H1 (cell line): ENCODE measurements around the gene DNAL4. TPM values are rescaled to one million over a fixed set of nuclear protein-coding genes. Genes with fewer than 3 reads are reported as not detected.

Source experiments
- ASH2L ChIP-seq: fragments of 200-600, 300-600 bp; sonication (generic); IDR thresholded peaks from one replicate; pipeline ENCODE4 v1.7.1; 2017; ENCODE audit warnings: low read length
- CHD7 ChIP-seq: fragments of 300-600 bp; sonication (generic); IDR thresholded peaks from 2 replicates; pipeline ENCODE4 v1.7.1; 2012; ENCODE audit warnings: low read length, moderate library complexity, mild to moderate bottlenecking, inconsistent platforms; ENCODE audit not compliant: insufficient replicate concordance
- CTBP2 ChIP-seq: IDR thresholded peaks from 2 replicates; pipeline ENCODE4 v1.7.0; 2011; ENCODE audit warnings: borderline replicate concordance, mild to moderate bottlenecking, moderate library complexity, mixed read lengths, low read length; ENCODE audit not compliant: insufficient read depth, insufficient read length
- SP2 ChIP-seq: IDR thresholded peaks from 2 replicates; pipeline ENCODE4 v1.6.1; 2012; ENCODE audit warnings: mild to moderate bottlenecking, low read length, inconsistent platforms
- polyA plus RNA-seq, 7 experiments: library from polyadenylated mRNA; depleted of rRNA in 3 of 7; stranded (reverse) in 5 of 7; unstranded in 2 of 7; fragments of >200 nt in 5 of 7; fragments of 200-250 nt in 2 of 7; gene quantifications; 1 replicate in 5 of 7; 2 replicates in 1 of 7; 4 replicates in 1 of 7; pipeline versions ENCODE4 v1.2.1 to v1.2.3, GENCODE V29; 2011 to 2013; ENCODE audit warnings: missing spikeins in 2 of 7, mixed read lengths in 2 of 7
- total RNA-seq: library from RNA; stranded (reverse); fragmentation: NEBNext Ultra II Directional; extraction: Animal tissue kit (Norgen Biotek cat#: 25700); gene quantifications from 2 replicates; pipeline ENCODE4 v1.2.1, GENCODE V29; 2021

The DNAL4 gene
- total and polyA plus RNA-seq, 2 of the 8 experiments (the other 6 are each of a cell fraction or from before 2014, with no cell fraction given), result 8.8 to 14.0 TPM

DNA sequence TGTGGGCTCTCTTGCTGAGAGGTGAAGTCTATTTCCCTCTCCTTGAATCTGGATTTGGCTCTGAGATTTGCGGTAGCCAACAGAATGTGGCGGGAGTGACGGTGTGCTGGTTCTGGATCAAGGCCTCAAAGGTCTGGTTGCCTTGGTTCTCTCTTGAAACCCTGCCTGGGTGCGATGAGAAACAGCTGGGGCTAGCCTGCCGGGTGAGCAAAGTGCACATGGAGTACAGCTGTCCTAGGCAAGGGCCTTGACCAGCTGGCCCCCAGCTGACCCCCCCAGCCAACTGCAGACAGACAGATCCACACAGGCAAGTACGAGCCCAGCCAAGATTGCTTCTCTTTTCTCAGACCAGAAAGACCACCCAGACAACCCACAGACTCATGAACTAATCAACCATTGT, 49.0 kb downstream of the DNAL4 start (continued):
- TF ChIP-seq CHD7 (no peak), CTBP2 (no peak), SP2 (no peak), ASH2L (no peak)
